ENCODE results near the gene KY. TPM values are rescaled to one million over a fixed set of nuclear protein-coding genes. Genes with fewer than 3 reads are reported as not detected.

Gene KY
- total RNA-seq, 1 experiment from 2014 or later: not detected

- no peak for DNase-seq (ENCODE audit: low spot score)
Measured at GRCh38 chr3:134620476-134621115, 30.2 kb downstream of the KY start.

GRCh38 chr3:134619884-134620445 lies 30.9 kb downstream of the KY start:
- DNase-seq (ENCODE audit: low spot score): no peak

GRCh38 chr3:134619301-134619615 lies 31.6 kb downstream of the KY start:
- no peak for DNase-seq (ENCODE audit: low spot score)

GRCh38 chr3:134618478-134619300 lies 32.1 kb downstream of the KY start:
- DNase-seq (ENCODE audit: low spot score): no peak

- no peak for DNase-seq (ENCODE audit: low spot score)
Measured at GRCh38 chr3:134617608-134618477, 33.0 kb downstream of the KY start.

GRCh38 chr3:134615743-134616142 lies 35.1 kb downstream of the KY start:
- DNase-seq (ENCODE audit: low spot score): no peak

GRCh38 chr3:134614955-134615354 lies 35.9 kb downstream of the KY start:
- no peak for DNase-seq (ENCODE audit: low spot score)

GRCh38 chr3:134613006-134613520 lies 37.8 kb downstream of the KY start:
- no peak for DNase-seq (ENCODE audit: low spot score)

- DNase-seq (ENCODE audit: low spot score): no peak
Measured at GRCh38 chr3:134611516-134611915, 39.3 kb downstream of the KY start.

- no peak for DNase-seq (ENCODE audit: low spot score)
Measured at GRCh38 chr3:134610432-134611385, 40.1 kb downstream of the KY start.

- no peak for DNase-seq (ENCODE audit: low spot score)
Measured at GRCh38 chr3:134609821-134610431, 40.9 kb downstream of the KY start.

GRCh38 chr3:134608771-134609435 lies 41.9 kb downstream of the KY start:
- DNase-seq (ENCODE audit: low spot score): no peak

- no peak for DNase-seq (ENCODE audit: low spot score)
Measured at GRCh38 chr3:134608023-134608770, 42.6 kb downstream of the KY start.

- DNase-seq (ENCODE audit: low spot score): no peak
Measured at GRCh38 chr3:134607054-134608022, 43.5 kb downstream of the KY start.

- no peak for DNase-seq (ENCODE audit: low spot score)
Measured at GRCh38 chr3:134606033-134607025, 44.5 kb downstream of the KY start.

GRCh38 chr3:134605556-134605955 lies 45.3 kb downstream of the KY start:
- DNase-seq (ENCODE audit: low spot score): no peak
